RPMI7951 (cell line): ENCODE data around the gene CSPG4. TPM values are rescaled to one million over a fixed set of nuclear protein-coding genes. Genes with fewer than 3 reads are reported as not detected.

ENCODE experiments used
- DNase-seq: peaks from one replicate; pipeline ENCODE4 v3.0.0-alpha.2; 2012; ENCODE audit warnings: low read depth
- total RNA-seq: library from RNA; depleted of rRNA; stranded (reverse); fragments of >200 nt; shearing (Covaris generic); gene quantifications from 2 replicates; pipeline ENCODE4 v1.2.3, GENCODE V29; 2014; rRNA removed

Gene CSPG4
- total RNA-seq, 1 experiment from 2014 or later = 31.4 TPM

- DNase-seq = peak; percentile 90
These were observed 86.9 kb downstream of the CSPG4 start, which contains the start of gene SNUPN for GRCh38 chr15:75625542-75626347. SNUPN (minus strand) TSS chr15:75625725; CDS start chr15:75621051, 4,674 bp downstream.

Other genes with a start within 250 kb of the CSPG4 start
- 22.4 and 27.8 TPM in 2 replicates for gene PTPN9, start 133.5 kb downstream of the CSPG4 start, total RNA-seq
- gene SNUPN, start 87.1 kb downstream of the CSPG4 start, total RNA-seq = 30.5 and 33.2 TPM in 2 replicates
- gene IMP3, start 72.6 kb downstream of the CSPG4 start, total RNA-seq = 127 and 153 TPM in 2 replicates
- gene SNX33, start 64.9 kb downstream of the CSPG4 start, total RNA-seq = 7.1 and 8.1 TPM in 2 replicates
- gene UBE2Q2, start 130.6 kb upstream of the CSPG4 start, total RNA-seq = 74.8 and 86.9 TPM in 2 replicates
- gene FBXO22, start 191.0 kb upstream of the CSPG4 start, total RNA-seq = 50.5 and 58.1 TPM in 2 replicates